Stimulated activated CD8-positive, alpha-beta memory T cell treated with anti-CD3 and anti-CD28 coated beads, Interleukin-12 subunit alpha, Interleukin-12 subunit beta, amount 100 ng/mL, for 4 hours (primary cell): ENCODE results near the gene AGFG2.

Experiments
- DNase-seq: peaks from one replicate; pipeline ENCODE4 v3.0.0-alpha.2; 2020; ENCODE audit warnings: low read depth

The AGFG2 gene

DNA sequence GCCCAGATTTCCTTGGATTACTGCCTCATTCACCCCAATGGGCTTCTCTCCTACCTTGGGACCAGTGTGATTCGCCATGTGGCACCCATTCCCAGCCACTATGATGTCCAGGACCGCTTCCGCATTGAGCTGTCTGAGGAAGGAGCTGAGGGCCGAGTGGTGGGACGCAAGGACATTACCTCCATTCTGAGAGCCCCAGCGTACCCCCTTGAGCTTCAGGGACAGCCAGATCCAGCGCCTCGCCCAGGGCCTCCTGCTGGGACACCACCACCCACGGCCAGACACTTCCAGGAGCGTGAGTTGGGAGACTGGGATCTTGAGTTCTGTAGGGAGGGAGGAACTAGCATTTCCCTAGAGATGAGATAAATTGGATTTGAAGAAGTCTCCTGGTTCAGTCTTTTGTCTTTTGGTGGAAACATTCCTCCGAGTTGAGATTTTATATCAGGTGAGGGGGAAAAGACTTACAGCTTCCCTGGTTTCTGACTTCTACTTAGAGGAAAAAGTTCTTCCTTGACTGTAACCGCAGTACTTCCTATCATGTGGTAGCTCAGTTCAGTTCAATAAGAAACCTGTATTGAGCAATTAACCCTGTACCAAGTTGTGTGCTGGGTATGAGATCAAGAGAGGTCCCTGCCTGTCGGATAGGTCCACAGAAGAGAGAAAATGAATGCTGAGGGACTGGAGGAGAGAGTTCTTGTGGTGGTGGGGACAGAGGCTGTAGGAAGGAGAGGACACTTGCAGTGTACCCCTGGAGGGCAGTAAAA lies 74.6 kb downstream of the AGFG2 start:
- no peak for DNase-seq

DNA sequence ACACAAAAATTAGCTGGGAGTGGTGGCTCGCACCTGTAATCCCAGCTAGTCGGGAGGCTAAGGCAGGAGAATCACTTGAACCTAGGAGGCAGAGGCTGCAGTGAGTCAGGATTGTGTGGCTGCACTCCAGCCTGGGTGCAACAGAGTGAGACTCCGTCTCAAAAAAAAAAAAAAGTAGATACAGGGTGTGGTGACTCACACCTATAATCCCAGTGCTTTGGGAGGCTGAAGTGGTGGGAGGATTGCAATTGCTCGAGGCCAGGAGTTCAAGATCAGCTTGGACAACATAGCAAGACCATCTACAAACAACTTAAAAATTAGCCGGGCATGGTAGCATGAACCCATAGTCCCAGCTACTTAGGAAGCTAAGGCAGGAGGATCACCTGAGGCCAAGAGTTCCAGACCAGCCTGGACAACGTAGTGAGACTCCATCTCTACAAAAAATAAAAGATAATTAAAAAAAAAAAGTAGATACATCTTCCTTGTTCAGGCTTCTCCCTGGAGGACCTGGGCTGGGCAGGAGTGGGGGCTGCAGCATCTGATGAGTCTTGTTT lies 75.4 kb downstream of the AGFG2 start:
- DNase-seq, result no peak
